Thyroid gland (tissue), 4 donors: ENCODE data around the gene SEC14L5.

ENCODE experiments used
- CTCF ChIP-seq, 6 experiments: fragments of 200-600 bp in 3 of 6; fragments of 450-650 bp in 3 of 6; sonication (generic) in 3 of 6; IDR thresholded peaks; one replicate each; pipeline ENCODE4 v1.5.1; 2016 to 2019; ENCODE audit warnings: antibody characterized with exemption in 6 of 6, mild to moderate bottlenecking in 2 of 6, inconsistent platforms in 1 of 6, moderate library complexity in 1 of 6
- POLR2A ChIP-seq, 2 donors: fragments of 450-650 bp; IDR thresholded peaks; one replicate each; pipeline ENCODE4 v1.6.1; 2017; ENCODE audit warnings: antibody characterized with exemption in 2 of 2, mild to moderate bottlenecking in 2 of 2, moderate library complexity in 1 of 2

DNA sequence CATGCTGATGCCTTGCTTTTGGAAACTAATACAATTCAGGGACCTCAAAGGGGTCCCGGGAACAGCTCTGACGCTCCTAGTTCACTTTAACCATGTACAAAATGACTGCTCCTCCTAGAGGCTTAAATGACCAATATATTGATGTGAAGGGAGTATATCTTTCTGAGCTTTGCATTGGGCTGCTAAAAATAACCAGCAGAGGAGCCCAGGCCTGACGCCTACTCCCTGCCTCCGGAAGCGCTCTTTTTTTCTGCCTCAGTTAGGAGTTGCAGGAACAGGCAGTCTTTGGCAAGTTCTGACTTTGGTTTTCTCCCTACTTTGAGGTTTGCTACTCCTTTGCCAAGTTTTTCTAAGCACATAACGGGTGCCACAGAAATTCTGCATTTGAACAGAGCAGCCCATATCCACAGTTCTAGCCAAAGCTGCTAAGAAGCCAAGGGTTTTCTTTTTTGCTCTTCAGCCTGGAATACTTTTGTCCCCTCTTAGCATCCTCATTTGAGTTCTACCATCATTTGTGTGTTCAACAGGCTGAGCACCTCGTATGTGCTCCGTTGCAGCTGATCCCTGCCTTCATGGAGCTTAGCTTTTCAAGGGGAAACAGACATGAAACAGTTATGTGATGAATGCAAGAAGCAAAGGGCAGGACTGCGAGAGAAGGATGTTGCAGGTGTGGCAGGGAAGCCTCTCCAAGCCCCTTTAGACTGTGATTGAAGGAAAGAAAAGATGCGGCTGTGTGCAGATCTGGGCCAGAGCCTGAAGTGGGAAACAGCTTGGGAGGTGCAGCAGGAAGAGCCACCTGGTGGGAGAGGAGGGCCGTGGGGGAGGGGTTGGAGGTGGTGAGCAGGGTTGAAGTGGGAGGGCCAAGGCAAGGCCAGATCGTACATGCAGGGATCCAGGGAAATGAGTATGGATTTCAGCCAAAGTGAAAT lies 78.4 kb downstream of the SEC14L5 start:
- TF ChIP-seq POLR2A (IDR thresholded peaks at IDR 0.05) = no peak
- TF ChIP-seq CTCF (IDR thresholded peaks at IDR 0.05) = no peak
